IMR-90 (cell line): ENCODE results near the gene KPNA3. TPM values are rescaled to one million over a fixed set of nuclear protein-coding genes. Genes with fewer than 3 reads are reported as not detected.
A peak's percentile ranks its signal among the peaks of the same experiment; 100 is the strongest.

Experiments
- ATAC-seq: fragments of 200-7000 bp; cut with Tn5 transposase; 2 replicates; pipeline ENCODE4 v1.9.1; 2020; ENCODE audit warnings: low read depth, mild to moderate bottlenecking, moderate library complexity
- BruUV-seq: library from RNA; stranded (reverse); fragments of 400-500 nt; replicated peaks from 2 replicates; lab custom pipeline; 2021; lab: Mats Ljungman, UMichigan
- CTCF ChIA-PET: fragments of 300-600 bp; formaldehyde crosslinking; extraction: SDS; loops from one replicate; lab custom pipeline; 2021; ENCODE audit warnings: antibody characterized with exemption; lab: Yijun Ruan, JAX
- POLR2A ChIA-PET: fragments of 300-600 bp; sonication (Branson Sonifier 250); formaldehyde crosslinking; loops from one replicate; lab custom pipeline; 2022; ENCODE audit warnings: antibody characterized with exemption; ENCODE audit not compliant: unreplicated experiment; lab: Charles Lee
- DNase-seq: peaks from one replicate; pipeline ENCODE4 v3.0.0; 2013
- H2AFZ ChIP-seq: replicated peaks from 2 replicates; pipeline ENCODE3; 2013; ENCODE audit warnings: low read length, mild to moderate bottlenecking; ENCODE audit not compliant: poor library complexity
- H2AK5ac ChIP-seq: 2 replicates; pipeline ENCODE4 v1.6.1; 2013; ENCODE audit warnings: low read depth, low read length, inconsistent platforms
- H2AK9ac ChIP-seq: replicated peaks from 2 replicates; pipeline ENCODE3; 2013; ENCODE audit warnings: mild to moderate bottlenecking, low read depth, low read length, moderate library complexity; ENCODE audit not compliant: poor library complexity
- H2BK120ac ChIP-seq: 2 replicates; pipeline ENCODE4 v1.6.1; 2013; ENCODE audit warnings: low read depth, low read length, inconsistent platforms
- H2BK15ac ChIP-seq: 3 replicates; pipeline ENCODE4 v1.6.1; 2013; ENCODE audit warnings: low read depth, low read length, inconsistent platforms
- H2BK20ac ChIP-seq: 2 replicates; pipeline ENCODE4 v1.6.1; 2013; ENCODE audit warnings: low read depth, mild to moderate bottlenecking, inconsistent platforms, low read length, moderate library complexity
- H2BK5ac ChIP-seq: 2 replicates; pipeline ENCODE4 v1.6.1; 2013; ENCODE audit warnings: mild to moderate bottlenecking, low read depth, low read length, inconsistent platforms; ENCODE audit not compliant: poor library complexity, severe bottlenecking
- H3K14ac ChIP-seq: replicated peaks from 2 replicates; pipeline ENCODE4 v1.6.1; 2013; ENCODE audit warnings: low read depth, low read length, inconsistent platforms
- H3K18ac ChIP-seq: 2 replicates; pipeline ENCODE4 v1.6.1; 2013; ENCODE audit warnings: low read depth, low read length, control low read depth
- H3K23ac ChIP-seq: 2 replicates; pipeline ENCODE4 v1.6.1; 2013; ENCODE audit warnings: low read depth, low read length, inconsistent platforms
- H3K27ac ChIP-seq: 2 replicates; pipeline ENCODE4 v1.5.1; 2013; ENCODE audit warnings: mild to moderate bottlenecking, control low read depth, low read length; ENCODE audit not compliant: insufficient read depth
- H3K27me3 ChIP-seq: 2 replicates; pipeline ENCODE4 v1.6.1; 2013; ENCODE audit warnings: low read length; ENCODE audit not compliant: control insufficient read depth, insufficient read depth
- H3K36me3 ChIP-seq: 2 replicates; pipeline ENCODE4 v1.6.1; 2013; ENCODE audit warnings: low read length, mixed read lengths; ENCODE audit not compliant: control insufficient read depth, insufficient read depth
- H3K4ac ChIP-seq: 2 replicates; pipeline ENCODE4 v1.6.1; 2013; ENCODE audit warnings: low read depth, low read length, inconsistent platforms
- H3K4me1 ChIP-seq: 2 replicates; pipeline ENCODE4 v1.6.1; 2013; ENCODE audit warnings: low read length, mixed read lengths; ENCODE audit not compliant: control insufficient read depth, insufficient read depth
- H3K4me2 ChIP-seq: 2 replicates; pipeline ENCODE4 v1.6.1; 2013; ENCODE audit warnings: low read depth, mild to moderate bottlenecking, control low read depth, low read length, moderate library complexity
- H3K4me3 ChIP-seq: 2 replicates; pipeline ENCODE4 v1.5.1; 2013; ENCODE audit warnings: low read depth, mild to moderate bottlenecking, control low read depth, low read length, moderate library complexity; ENCODE audit not compliant: insufficient read depth
- H3K56ac ChIP-seq: 2 replicates; pipeline ENCODE4 v1.6.1; 2013; ENCODE audit warnings: low read length, inconsistent platforms; ENCODE audit not compliant: insufficient read depth; ENCODE audit errors: extremely low read depth
- H3K79me1 ChIP-seq, 2 experiments: 2 replicates each; pipeline ENCODE4 v1.6.1; 2013; ENCODE audit warnings: low read length in 2 of 2, inconsistent platforms in 1 of 2, low read depth in 1 of 2
- H3K9ac ChIP-seq: 2 replicates; pipeline ENCODE4 v1.6.1; 2013; ENCODE audit warnings: low read depth, low read length, control low read depth
- H3K9me1 ChIP-seq: 2 replicates; pipeline ENCODE4 v1.6.1; 2013; ENCODE audit warnings: low read length, inconsistent platforms; ENCODE audit not compliant: insufficient read depth
- H3K9me3 ChIP-seq: 2 replicates; pipeline ENCODE4 v1.6.1; 2013; ENCODE audit warnings: low read length; ENCODE audit not compliant: control insufficient read depth, insufficient read depth
- H4K20me1 ChIP-seq: 2 replicates; pipeline ENCODE4 v1.6.1; 2013; ENCODE audit warnings: low read length, inconsistent platforms; ENCODE audit not compliant: insufficient read depth
- H4K5ac ChIP-seq: 2 replicates; pipeline ENCODE4 v1.6.1; 2013; ENCODE audit warnings: mild to moderate bottlenecking, low read depth, low read length, control low read depth
- H4K8ac ChIP-seq, 2 experiments: 2 replicates each; pipeline ENCODE4 v1.6.1; 2013; ENCODE audit warnings: low read depth in 2 of 2, low read length in 2 of 2, control low read depth in 1 of 2, inconsistent platforms in 1 of 2
- H4K91ac ChIP-seq: 2 replicates; pipeline ENCODE4 v1.6.1; 2013; ENCODE audit warnings: low read depth, low read length, inconsistent platforms; ENCODE audit not compliant: insufficient read depth
- CEBPB ChIP-seq: IDR thresholded peaks from 2 replicates; pipeline ENCODE4 v1.6.1; 2012; ENCODE audit warnings: low read depth, low read length, improper control_type of control experiment
- FOS ChIP-seq: fragments of 150-350 bp; IDR thresholded peaks from 2 replicates; pipeline ENCODE4 v1.6.1; 2016; ENCODE audit warnings: low read depth, low read length
- MAZ ChIP-seq: IDR thresholded peaks from 2 replicates; pipeline ENCODE4 v1.6.1; 2012; ENCODE audit warnings: low read depth, mild to moderate bottlenecking, low read length, improper control_type of control experiment, moderate library complexity, borderline replicate concordance
- NFE2L2 ChIP-seq: fragments of 150-350 bp; IDR thresholded peaks from 2 replicates; pipeline ENCODE4 v1.6.1; 2016; ENCODE audit warnings: low read depth, mild to moderate bottlenecking, low read length
- POLR2A ChIP-seq: IDR thresholded peaks from 2 replicates; pipeline ENCODE4 v1.6.1; 2012; ENCODE audit warnings: mild to moderate bottlenecking, low read depth, low read length
- RAD21 ChIP-seq: IDR thresholded peaks from 2 replicates; pipeline ENCODE4 v1.6.1; 2012; ENCODE audit warnings: low read length, improper control_type of control experiment
- SMC3 ChIP-seq: fragments of 150-350 bp; IDR thresholded peaks from 2 replicates; pipeline ENCODE4 v1.6.1; 2016; ENCODE audit warnings: low read depth, mild to moderate bottlenecking, antibody characterized with exemption, low read length, moderate library complexity
- WGBS, 2 experiments: methylation state at CpG; one replicate each; pipeline versions ENCODE4 v1.1.5 to v1.1.7; 2013; ENCODE audit warnings: missing lambda C conversion rate in 2 of 2; ENCODE audit not compliant: insufficient read length in 1 of 2; ENCODE audit errors: extremely low coverage in 2 of 2; 5-methylcytosine and 5-hydroxymethylcytosine counted together
- dilution Hi-C: fragments of 300-500 bp; cut with HindIII; formaldehyde crosslinking; loops from one replicate; pipeline ENCODE4 v1.14.3; 2018; ENCODE audit warnings: low sequenced_read_pairs; ENCODE audit not compliant: unreplicated experiment
- in situ Hi-C: fragments of 300-500 bp; cut with MboI; formaldehyde crosslinking; loops from 3 replicates; pipeline ENCODE4 v1.14.3; 2019; ENCODE audit warnings: low sequenced_read_pairs, inconsistent platforms, mixed read lengths
- intact Hi-C: fragments of 100-400 bp; cut with micrococcal nuclease; formaldehyde crosslinking; loops from 2 replicates; pipeline ENCODE4 v1.10.0; 2022
- polyA plus RNA-seq, 3 experiments: library from polyadenylated mRNA; depleted of rRNA; stranded (reverse); fragments of >200 nt; gene quantifications; 2 replicates each; pipeline ENCODE4 v1.2.3, GENCODE V29; 2012; ENCODE audit warnings: low replicate concordance in 1 of 3
- total RNA-seq: library from RNA; depleted of rRNA; stranded (reverse); fragments of >200 nt; gene quantifications from 2 replicates; pipeline ENCODE4 v1.2.3, GENCODE V29; 2012
- TF ChIP-seq, protein P1 (sequence below): conservative IDR thresholded peaks from 2 replicates; pipeline ENCODE4 v1.5.1; 2012; ENCODE audit warnings: mild to moderate bottlenecking, low read depth, low read length, improper control_type of control experiment

Gene KPNA3
- total and polyA plus RNA-seq, 2 of the 4 experiments (the other 2 are of a cell fraction): 25.3 to 48.6 TPM

DNA sequence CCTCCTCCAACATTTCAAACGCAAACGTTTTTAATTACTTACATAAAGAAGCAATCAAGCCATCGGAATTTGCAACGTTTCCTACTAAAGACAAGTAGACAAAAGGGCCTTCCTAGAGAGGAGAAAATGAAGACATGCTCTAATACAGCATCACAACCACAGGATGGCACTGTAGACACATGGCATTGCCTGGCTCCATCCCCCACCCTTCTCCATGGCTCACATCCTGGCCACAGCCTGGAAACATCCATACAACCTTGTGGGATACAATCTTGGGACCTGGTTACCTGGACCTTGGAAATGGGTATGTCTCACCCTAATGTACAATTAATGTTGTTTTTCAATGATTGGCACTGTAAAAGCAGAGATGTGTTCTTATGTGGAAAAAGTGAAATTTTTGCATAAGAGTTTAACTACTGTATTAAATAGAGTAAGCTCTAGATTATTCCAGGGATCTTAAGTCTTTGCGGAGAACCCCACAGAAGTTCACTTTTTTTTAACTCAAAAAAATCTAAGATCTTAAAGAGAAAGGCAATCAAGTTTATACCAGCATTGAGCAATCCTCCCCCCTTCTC is 122.7 kb downstream of the KPNA3 start:
- ChIA-PET CTCF (interaction anchor here (0.6 to 1.4 kb wide), 3 partner anchors 10 to 688 kb away, joined by 3 to 6 read pairs (median 4); no protein-coding TSS in a partner anchor), POLR2A (no interaction called here)
- no peak overlapping the region for H4K5ac ChIP-seq
- no peaks in the 10 kb centered on the region for H3K9me3 ChIP-seq
- no peak overlapping the region for H3K4ac ChIP-seq
- no peak overlapping the region for H3K27ac ChIP-seq
- 0 out of 2 replicates have a peak, but pooled peaks cover 8% of the 10 kb centered on the region for H3K9me1 ChIP-seq
- H3K23ac ChIP-seq: no peak overlapping the region
- no peak overlapping the region for H3K4me2 ChIP-seq
- H2AK9ac ChIP-seq: peak overlapping the region; percentile 66
- peak overlapping the region; percentile 35 for H2AFZ ChIP-seq
- dilution Hi-C loops: no loop called here
- intact Hi-C loops: loop anchor here (1.0 to 10.0 kb wide), 10 partner anchors 178 to 1400 kb away; partner anchors contain the start of genes SPRYD7 and TRIM13
- no peak overlapping the region for H3K4me3 ChIP-seq
- ATAC-seq (peak; percentile 98), DNase-seq (peak; percentile 81)
- H3K56ac ChIP-seq: no peak overlapping the region
- no peak overlapping the region for H3K9ac ChIP-seq
- H4K20me1 ChIP-seq: peaks cover 2% of the 10 kb centered on the region; the same call in 1 of the 2 replicates
- no peak overlapping the region for H2AK5ac ChIP-seq
- no peak overlapping the region for H4K91ac ChIP-seq
- H3K4me1 ChIP-seq: peaks cover 5% of the 10 kb centered on the region
- H2BK5ac ChIP-seq: no peak overlapping the region
- H3K79me1 ChIP-seq: peaks cover 9 to 15% of the 10 kb centered on the region in 2 experiments; a peak in 3 of 4 replicates
- peaks cover 21% of the 10 kb centered on the region for H3K36me3 ChIP-seq
- no CpG with 5 or more reads among the region's 5 CpGs for WGBS, 2 experiments
- TF ChIP-seq FOS (no peak), MAZ (peak; percentile 54; the same call in 1 of the 2 replicates), SMC3 (peak; percentile 93), POLR2A (peak; percentile 61; the same call in 1 of the 2 replicates), RAD21 (peak; percentile 98), NFE2L2 (no peak), CEBPB (peak; percentile 32; the same call in 1 of the 2 replicates)
- TF ChIP-seq, protein P1, sequence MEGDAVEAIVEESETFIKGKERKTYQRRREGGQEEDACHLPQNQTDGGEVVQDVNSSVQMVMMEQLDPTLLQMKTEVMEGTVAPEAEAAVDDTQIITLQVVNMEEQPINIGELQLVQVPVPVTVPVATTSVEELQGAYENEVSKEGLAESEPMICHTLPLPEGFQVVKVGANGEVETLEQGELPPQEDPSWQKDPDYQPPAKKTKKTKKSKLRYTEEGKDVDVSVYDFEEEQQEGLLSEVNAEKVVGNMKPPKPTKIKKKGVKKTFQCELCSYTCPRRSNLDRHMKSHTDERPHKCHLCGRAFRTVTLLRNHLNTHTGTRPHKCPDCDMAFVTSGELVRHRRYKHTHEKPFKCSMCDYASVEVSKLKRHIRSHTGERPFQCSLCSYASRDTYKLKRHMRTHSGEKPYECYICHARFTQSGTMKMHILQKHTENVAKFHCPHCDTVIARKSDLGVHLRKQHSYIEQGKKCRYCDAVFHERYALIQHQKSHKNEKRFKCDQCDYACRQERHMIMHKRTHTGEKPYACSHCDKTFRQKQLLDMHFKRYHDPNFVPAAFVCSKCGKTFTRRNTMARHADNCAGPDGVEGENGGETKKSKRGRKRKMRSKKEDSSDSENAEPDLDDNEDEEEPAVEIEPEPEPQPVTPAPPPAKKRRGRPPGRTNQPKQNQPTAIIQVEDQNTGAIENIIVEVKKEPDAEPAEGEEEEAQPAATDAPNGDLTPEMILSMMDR: peak; percentile 94
- no peak overlapping the region for H2BK20ac ChIP-seq
- BruUV-seq: no TSS peak
- no peaks in the 10 kb centered on the region for H3K27me3 ChIP-seq
- peak overlapping the region in 1 of 2 experiments; percentile 26; a peak in 1 of 4 replicates for H4K8ac ChIP-seq
- H2BK120ac ChIP-seq: no peak overlapping the region
- H2BK15ac ChIP-seq: no peak overlapping the region
- H3K14ac ChIP-seq: no peak overlapping the region
- H3K18ac ChIP-seq: no peak overlapping the region
- in situ Hi-C loops: loop anchor here (10.0 to 25.0 kb wide), 5 partner anchors 415 to 1392 kb away; partner anchors contain the start of gene RNASEH2B
